H54 (cell line): ENCODE results near the gene MORN1.
"Not testable (repeated sequence)": the region's sequence is repeated elsewhere in the genome, so short reads cannot be mapped to it uniquely, and the experiment has no call there.

ENCODE experiments used
- DNase-seq: peaks from one replicate; pipeline ENCODE4 v3.0.0; 2011; ENCODE audit warnings: low spot score, mixed read lengths; ENCODE audit not compliant: insufficient read length
- FAIRE-seq: peaks from 3 replicates; lab custom pipeline; 2011; peaks lifted over from hg19 to GRCh38; lab: Jason Lieb, UNC
- POLR2A ChIP-seq: IDR thresholded peaks from 2 replicates; pipeline ENCODE4 v1.6.1; 2011; ENCODE audit warnings: low read depth, mild to moderate bottlenecking, low read length

MORN1 gene

GRCh38 chr1:2304282-2304681 lies 87.1 kb downstream of the MORN1 start:
- DNase-seq (no peak), FAIRE-seq (no peak)
- TF ChIP-seq POLR2A = no peak

GRCh38 chr1:2303781-2304180 lies 87.6 kb downstream of the MORN1 start:
- FAIRE-seq = no peak
- TF ChIP-seq POLR2A = no peak
- no peak for DNase-seq

GRCh38 chr1:2303016-2303775 lies 88.2 kb downstream of the MORN1 start:
- no peak for FAIRE-seq
- TF ChIP-seq POLR2A = no peak

GRCh38 chr1:2302292-2302925 lies 88.9 kb downstream of the MORN1 start:
- no peak for TF ChIP-seq POLR2A
- FAIRE-seq = no peak
- no peak for DNase-seq

More at GRCh38 chr1:2303016-2303775, 88.2 kb downstream of the MORN1 start:
- DNase-seq = no peak

- FAIRE-seq (no peak), DNase-seq (no peak)
- no peak for TF ChIP-seq POLR2A
These were observed 89.6 kb downstream of the MORN1 start for GRCh38 chr1:2301607-2302291.

- no peak for TF ChIP-seq POLR2A
- no peak for DNase-seq
- no peak for FAIRE-seq
These were observed 90.3 kb downstream of the MORN1 start for GRCh38 chr1:2300851-2301606.

GRCh38 chr1:2300004-2300771 lies 91.2 kb downstream of the MORN1 start:
- no peak for DNase-seq
- no peak for TF ChIP-seq POLR2A
- no peak for FAIRE-seq

GRCh38 chr1:2299131-2299627 lies 92.2 kb downstream of the MORN1 start:
- FAIRE-seq (no peak), DNase-seq (no peak)
- TF ChIP-seq POLR2A = no peak

- no peak for TF ChIP-seq POLR2A
- FAIRE-seq = no peak
- no peak for DNase-seq
These were observed 92.7 kb downstream of the MORN1 start for GRCh38 chr1:2298685-2299084.

GRCh38 chr1:2297246-2298011 lies 93.9 kb downstream of the MORN1 start:
- no peak for TF ChIP-seq POLR2A
- FAIRE-seq (no peak), DNase-seq (no peak)

GRCh38 chr1:2296614-2297013 lies 94.7 kb downstream of the MORN1 start:
- DNase-seq (no peak), FAIRE-seq (no peak)
- no peak for TF ChIP-seq POLR2A

GRCh38 chr1:2296211-2296610 lies 95.1 kb downstream of the MORN1 start:
- not testable (repeated sequence) for DNase-seq, FAIRE-seq
